Measurements from ENCODE around the gene PADI1. TPM values are rescaled to one million over a fixed set of nuclear protein-coding genes. Genes with fewer than 3 reads are reported as not detected.

Gene PADI1
- polyA plus RNA-seq, 4 donors, result 0.01 to 0.27 (median 0.10) TPM; not detected in 1

DNA sequence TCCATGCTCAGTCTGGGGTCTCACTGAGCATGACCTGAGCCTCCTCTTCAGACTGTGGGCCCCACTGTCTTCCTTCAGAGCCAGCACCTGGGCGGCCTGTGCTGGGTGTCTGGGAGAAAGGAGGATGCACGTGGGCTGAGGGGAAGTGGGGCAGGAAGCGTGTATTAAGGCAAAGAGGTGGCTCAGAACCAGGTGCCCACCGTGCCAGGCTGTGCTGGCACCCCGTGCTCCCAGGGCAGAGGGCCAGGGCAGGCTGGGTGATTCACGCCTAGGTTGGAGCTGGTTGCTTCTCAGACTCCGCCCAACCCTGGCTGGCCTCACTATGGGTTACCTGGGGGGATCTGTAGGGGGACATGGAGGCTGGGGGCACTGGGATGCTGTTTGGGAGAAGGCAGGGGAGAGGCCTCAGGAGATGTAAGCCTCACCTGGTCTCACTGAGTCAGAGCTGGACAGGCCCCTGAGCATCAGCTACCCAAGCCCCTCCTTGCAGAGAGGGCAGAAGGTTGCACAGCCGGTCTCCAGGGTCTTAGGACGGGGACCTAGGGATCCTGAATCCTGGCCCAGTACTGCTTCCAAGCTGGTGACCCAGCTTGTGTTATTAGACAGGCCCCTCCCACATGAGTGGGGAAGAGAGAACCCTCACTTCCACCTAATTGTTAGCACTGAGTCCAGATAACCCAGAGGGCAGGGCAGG, 18.6 kb upstream of the PADI1 start:
- Histone ChIP-seq H3K27me3 (ENCODE audit: control insufficient read depth in 3 of 3, insufficient read depth in 3 of 3, low read length in 3 of 3) (no peaks in the 10 kb centered on the region), H3K36me3 (ENCODE audit: control insufficient read depth in 3 of 3, insufficient read depth in 2 of 3, low read depth in 1 of 3, low read length in 3 of 3) (no peaks in the 10 kb centered on the region), H3K27ac (ENCODE audit: low read depth in 1 of 3, low read length in 2 of 3) (no peak overlapping the region), H3K4me1 (ENCODE audit: control insufficient read depth in 3 of 3, insufficient read depth in 2 of 3, low read depth in 1 of 3, low read length in 2 of 3) (no peaks in the 10 kb centered on the region), H3K4me3 (ENCODE audit: low read depth in 1 of 3, low read length in 3 of 3) (no peak overlapping the region), H3K9me3 (ENCODE audit: control insufficient read depth in 2 of 2, insufficient read depth in 1 of 2, low read depth in 1 of 2, low read length in 1 of 2) (no peaks in the 10 kb centered on the region)
- 47 to 62% (median 59%) methylated on average over 6 to 9 of the region's 9 CpGs for WGBS, 3 donors
- FAIRE-seq (no peak), DNase-seq (no peak)

DNA sequence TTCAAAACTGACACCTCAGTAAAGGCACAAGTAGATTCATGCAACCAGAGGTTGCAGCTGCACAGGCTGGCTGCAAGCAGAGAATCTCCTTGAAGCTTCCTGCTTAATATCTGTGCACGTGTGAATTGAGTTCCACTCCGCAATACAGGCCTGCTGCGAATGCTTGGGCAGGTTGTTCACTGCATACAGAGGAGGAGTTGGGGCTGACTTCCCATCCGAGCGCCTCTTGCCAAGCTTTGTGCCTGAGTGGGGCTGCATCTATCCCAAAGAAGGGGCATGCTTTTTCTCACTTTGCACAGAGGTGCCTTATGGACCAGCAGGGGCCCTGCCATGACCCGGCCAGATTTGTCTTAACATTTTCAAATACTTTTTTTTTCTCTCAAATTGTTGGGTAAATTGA, 17.9 kb upstream of the PADI1 start:
- Histone ChIP-seq H3K4me1 (ENCODE audit: control insufficient read depth in 3 of 3, insufficient read depth in 2 of 3, low read depth in 1 of 3, low read length in 2 of 3) (no peaks in the 10 kb centered on the region), H3K4me3 (ENCODE audit: low read depth in 1 of 3, low read length in 3 of 3) (no peak overlapping the region), H3K36me3 (ENCODE audit: control insufficient read depth in 3 of 3, insufficient read depth in 2 of 3, low read depth in 1 of 3, low read length in 3 of 3) (no peaks in the 10 kb centered on the region), H3K27ac (ENCODE audit: low read depth in 1 of 3, low read length in 2 of 3) (no peak overlapping the region), H3K9me3 (ENCODE audit: control insufficient read depth in 2 of 2, insufficient read depth in 1 of 2, low read depth in 1 of 2, low read length in 1 of 2) (no peaks in the 10 kb centered on the region), H3K27me3 (ENCODE audit: control insufficient read depth in 3 of 3, insufficient read depth in 3 of 3, low read length in 3 of 3) (no peaks in the 10 kb centered on the region)
- no peak for DNase-seq
- 64 to 71% (median 66%) methylated on average over 6 of the region's 6 CpGs for WGBS, 3 donors
- no peak for FAIRE-seq

DNA sequence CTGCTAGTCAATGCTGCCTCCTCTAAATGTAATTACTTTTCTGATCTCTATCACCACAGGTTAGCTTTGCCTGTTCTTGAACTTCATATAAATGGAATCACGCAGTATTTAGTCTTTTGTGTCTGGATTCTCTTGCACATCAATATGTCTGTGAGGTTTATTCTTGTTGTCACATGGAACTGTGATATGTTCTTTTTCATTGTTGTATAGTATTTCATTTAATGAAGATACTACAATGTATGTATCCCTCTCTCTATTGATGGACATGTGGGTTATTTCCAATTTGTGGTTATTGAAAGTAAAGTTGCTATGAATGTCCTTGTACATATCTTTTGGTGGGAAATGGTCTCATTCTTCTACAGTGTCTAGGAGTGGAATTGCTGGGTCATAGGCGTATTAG, 16.7 kb upstream of the PADI1 start:
- FAIRE-seq (no peak), DNase-seq (no peak)
- Histone ChIP-seq H3K9me3 (ENCODE audit: control insufficient read depth in 2 of 2, insufficient read depth in 1 of 2, low read depth in 1 of 2, low read length in 1 of 2) (no peaks in the 10 kb centered on the region), H3K4me1 (ENCODE audit: control insufficient read depth in 3 of 3, insufficient read depth in 2 of 3, low read depth in 1 of 3, low read length in 2 of 3) (no peaks in the 10 kb centered on the region), H3K4me3 (ENCODE audit: low read depth in 1 of 3, low read length in 3 of 3) (no peak overlapping the region), H3K36me3 (ENCODE audit: control insufficient read depth in 3 of 3, insufficient read depth in 2 of 3, low read depth in 1 of 3, low read length in 3 of 3) (no peaks in the 10 kb centered on the region), H3K27ac (ENCODE audit: low read depth in 1 of 3, low read length in 2 of 3) (no peak overlapping the region), H3K27me3 (ENCODE audit: control insufficient read depth in 3 of 3, insufficient read depth in 3 of 3, low read length in 3 of 3) (no peaks in the 10 kb centered on the region)
- 90 to 94% (median 94%) methylated on average over 2 of the region's 2 CpGs for WGBS, 3 donors

DNA sequence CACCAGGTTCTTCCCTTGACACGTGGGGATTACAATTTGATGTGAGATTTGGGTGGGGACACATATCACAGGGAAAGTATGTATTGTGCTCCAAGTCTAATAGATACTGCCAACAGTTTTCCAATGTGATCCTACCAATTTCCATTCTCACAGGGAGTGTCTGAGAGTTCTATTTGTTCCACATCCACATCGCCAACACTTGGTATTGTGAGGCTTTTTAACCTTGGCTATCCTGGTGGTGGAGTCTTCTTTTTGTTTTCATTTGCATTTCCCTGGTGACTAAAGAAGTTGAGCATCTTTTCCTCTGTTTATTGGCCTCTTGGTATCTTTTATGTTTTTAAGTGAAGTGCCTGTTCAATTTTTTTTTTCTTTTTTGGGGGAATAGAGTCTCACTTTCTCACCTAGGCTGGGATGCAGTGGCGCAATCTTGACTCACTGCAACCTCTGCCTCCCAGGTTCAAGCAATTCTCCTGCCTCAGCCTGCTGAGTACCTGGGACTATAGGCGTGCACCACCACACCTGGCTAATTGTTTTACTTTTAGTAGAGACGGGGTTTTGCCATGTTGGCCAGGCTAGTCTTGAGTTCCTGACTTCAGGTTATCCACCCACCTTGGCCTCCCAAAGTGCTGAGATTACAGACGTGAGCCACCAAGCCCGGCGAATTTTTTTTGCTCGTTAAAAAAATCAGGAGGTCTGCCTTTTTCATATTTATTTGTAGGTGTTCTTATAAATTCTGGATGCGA, 15.9 kb upstream of the PADI1 start:
- H3K27ac ChIP-seq (ENCODE audit: low read depth in 1 of 3, low read length in 2 of 3), result no peak overlapping the region
- no peak overlapping the region for H3K4me3 ChIP-seq (ENCODE audit: low read depth in 1 of 3, low read length in 3 of 3)
- H3K36me3 ChIP-seq (ENCODE audit: control insufficient read depth in 3 of 3, insufficient read depth in 2 of 3, low read depth in 1 of 3, low read length in 3 of 3), result no peaks in the 10 kb centered on the region
- DNase-seq (no peak), FAIRE-seq (no peak)
- no peaks in the 10 kb centered on the region for H3K9me3 ChIP-seq (ENCODE audit: control insufficient read depth in 2 of 2, insufficient read depth in 1 of 2, low read depth in 1 of 2, low read length in 1 of 2)
- H3K4me1 ChIP-seq (ENCODE audit: control insufficient read depth in 3 of 3, insufficient read depth in 2 of 3, low read depth in 1 of 3, low read length in 2 of 3), result no peaks in the 10 kb centered on the region
- 85 to 94% (median 94%) methylated on average over 10 of the region's 10 CpGs for WGBS, 3 donors
- no peaks in the 10 kb centered on the region for H3K27me3 ChIP-seq (ENCODE audit: control insufficient read depth in 3 of 3, insufficient read depth in 3 of 3, low read length in 3 of 3)

DNA sequence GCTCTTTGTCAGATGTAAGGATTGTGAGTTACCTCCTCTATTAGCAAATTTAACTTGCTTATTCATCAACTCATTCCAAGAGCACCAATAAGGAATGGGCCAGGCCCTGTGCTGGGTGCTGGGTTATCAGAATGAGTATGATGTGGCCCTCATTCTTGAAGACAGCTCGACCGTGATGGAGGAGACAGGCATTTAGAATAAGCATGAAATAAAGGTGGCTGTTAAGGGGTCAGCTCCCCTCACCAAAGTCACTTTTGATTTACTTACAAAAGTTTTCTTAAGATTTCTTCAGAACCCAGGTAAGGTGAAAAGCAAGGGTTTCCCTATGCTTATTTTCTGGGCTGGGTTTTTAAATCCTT, 15.3 kb upstream of the PADI1 start:
- no peaks in the 10 kb centered on the region for H3K9me3 ChIP-seq (ENCODE audit: control insufficient read depth in 2 of 2, insufficient read depth in 1 of 2, low read depth in 1 of 2, low read length in 1 of 2)
- no peak for FAIRE-seq

DNA sequence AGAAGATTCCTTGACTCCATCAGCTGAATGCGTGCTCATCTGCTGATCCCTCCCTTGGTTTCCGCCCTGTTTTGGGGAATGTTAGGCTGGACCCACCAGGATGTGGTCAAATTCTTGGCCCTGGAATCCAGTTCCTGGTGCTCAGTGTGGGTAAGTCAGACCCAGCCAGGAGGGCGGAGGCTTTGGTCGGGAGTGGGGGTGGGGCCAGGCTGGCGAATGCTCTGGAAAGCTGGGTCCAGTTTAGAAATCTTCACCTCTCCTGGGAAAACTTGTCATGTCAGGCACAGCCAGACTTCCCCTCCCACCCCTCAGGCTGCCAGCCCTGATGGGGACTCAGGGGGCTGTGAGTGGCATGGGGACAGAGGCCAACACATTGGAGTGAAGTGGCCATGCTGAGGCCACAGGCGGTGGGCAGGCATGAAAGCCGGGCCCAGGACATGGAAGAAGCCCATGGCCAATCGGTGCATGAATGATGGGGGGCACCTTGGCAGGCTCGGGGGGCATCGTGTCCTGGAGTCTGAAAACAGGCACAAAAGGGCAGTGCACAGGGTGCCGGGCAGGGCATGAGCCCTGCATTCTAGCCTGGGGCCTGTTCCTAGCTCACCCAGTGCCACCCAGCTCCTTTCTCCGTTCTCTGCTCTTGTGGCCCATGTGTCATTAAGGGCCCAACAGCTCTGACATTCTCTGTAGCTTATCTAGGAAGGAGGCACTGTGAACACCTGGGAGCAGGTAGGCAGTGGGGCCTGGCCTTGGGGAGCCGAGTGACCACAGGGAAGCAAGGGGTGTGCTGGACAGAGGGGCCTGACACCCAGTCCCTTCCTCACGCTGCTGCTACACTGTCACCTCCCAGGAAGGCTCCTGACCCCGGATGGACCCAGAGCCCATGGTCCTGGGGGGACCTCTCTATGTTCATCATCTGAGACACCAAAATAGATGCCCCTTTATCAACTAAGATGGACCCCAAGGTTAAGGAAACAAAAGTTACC, 14.6 kb upstream of the PADI1 start:
- no peaks in the 10 kb centered on the region for H3K4me1 ChIP-seq (ENCODE audit: control insufficient read depth in 3 of 3, insufficient read depth in 2 of 3, low read depth in 1 of 3, low read length in 2 of 3)
- 78 to 87% (median 87%) methylated on average over 15 of the region's 15 CpGs for WGBS, 3 donors
- no peak overlapping the region for H3K4me3 ChIP-seq (ENCODE audit: low read depth in 1 of 3, low read length in 3 of 3)
- H3K27me3 ChIP-seq (ENCODE audit: control insufficient read depth in 3 of 3, insufficient read depth in 3 of 3, low read length in 3 of 3), result no peaks in the 10 kb centered on the region
- FAIRE-seq (no peak), DNase-seq (no peak)
- H3K27ac ChIP-seq (ENCODE audit: low read depth in 1 of 3, low read length in 2 of 3), result no peak overlapping the region
- H3K9me3 ChIP-seq (ENCODE audit: control insufficient read depth in 2 of 2, insufficient read depth in 1 of 2, low read depth in 1 of 2, low read length in 1 of 2), result no peaks in the 10 kb centered on the region
- H3K36me3 ChIP-seq (ENCODE audit: control insufficient read depth in 3 of 3, insufficient read depth in 2 of 3, low read depth in 1 of 3, low read length in 3 of 3), result no peaks in the 10 kb centered on the region

More for the DNA sequence above, 15.3 kb upstream of the PADI1 start:
- H3K27ac ChIP-seq (ENCODE audit: low read depth in 1 of 3, low read length in 2 of 3), result no peak overlapping the region
- no peak for DNase-seq
- H3K36me3 ChIP-seq (ENCODE audit: control insufficient read depth in 3 of 3, insufficient read depth in 2 of 3, low read depth in 1 of 3, low read length in 3 of 3), result no peaks in the 10 kb centered on the region
- no peak overlapping the region for H3K4me3 ChIP-seq (ENCODE audit: low read depth in 1 of 3, low read length in 3 of 3)
- H3K27me3 ChIP-seq (ENCODE audit: control insufficient read depth in 3 of 3, insufficient read depth in 3 of 3, low read length in 3 of 3), result no peaks in the 10 kb centered on the region
- no peaks in the 10 kb centered on the region for H3K4me1 ChIP-seq (ENCODE audit: control insufficient read depth in 3 of 3, insufficient read depth in 2 of 3, low read depth in 1 of 3, low read length in 2 of 3)
- 64 to 84% (median 82%) methylated on average over 2 of the region's 2 CpGs for WGBS, 3 donors

DNA sequence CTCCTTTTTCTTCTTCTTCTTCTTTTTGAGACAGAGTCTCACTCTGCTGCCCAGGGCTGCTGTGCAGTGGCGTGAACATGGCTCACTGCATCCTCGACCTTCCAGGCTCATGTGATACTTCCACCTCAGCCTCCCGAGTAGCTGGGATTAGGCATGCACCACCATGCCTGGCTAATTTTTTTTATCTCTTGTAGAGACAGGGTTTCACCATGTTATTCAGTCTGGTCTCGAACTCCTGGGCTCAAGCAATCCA, 13.0 kb upstream of the PADI1 start:
- Histone ChIP-seq H3K36me3 (ENCODE audit: control insufficient read depth in 3 of 3, insufficient read depth in 2 of 3, low read depth in 1 of 3, low read length in 3 of 3) (no peaks in the 10 kb centered on the region), H3K27me3 (ENCODE audit: control insufficient read depth in 3 of 3, insufficient read depth in 3 of 3, low read length in 3 of 3) (peaks cover 0 to 2% (median 0%) of the 10 kb centered on the region in 3 donors), H3K9me3 (ENCODE audit: control insufficient read depth in 2 of 2, insufficient read depth in 1 of 2, low read depth in 1 of 2, low read length in 1 of 2) (no peaks in the 10 kb centered on the region), H3K4me1 (ENCODE audit: control insufficient read depth in 3 of 3, insufficient read depth in 2 of 3, low read depth in 1 of 3, low read length in 2 of 3) (no peaks in the 10 kb centered on the region), H3K4me3 (ENCODE audit: low read depth in 1 of 3, low read length in 3 of 3) (no peak overlapping the region), H3K27ac (ENCODE audit: low read depth in 1 of 3, low read length in 2 of 3) (no peak overlapping the region)
- DNase-seq (no peak), FAIRE-seq (no peak)
- 71 to 76% (median 71%) methylated on average over 4 of the region's 4 CpGs for WGBS, 3 donors

DNA sequence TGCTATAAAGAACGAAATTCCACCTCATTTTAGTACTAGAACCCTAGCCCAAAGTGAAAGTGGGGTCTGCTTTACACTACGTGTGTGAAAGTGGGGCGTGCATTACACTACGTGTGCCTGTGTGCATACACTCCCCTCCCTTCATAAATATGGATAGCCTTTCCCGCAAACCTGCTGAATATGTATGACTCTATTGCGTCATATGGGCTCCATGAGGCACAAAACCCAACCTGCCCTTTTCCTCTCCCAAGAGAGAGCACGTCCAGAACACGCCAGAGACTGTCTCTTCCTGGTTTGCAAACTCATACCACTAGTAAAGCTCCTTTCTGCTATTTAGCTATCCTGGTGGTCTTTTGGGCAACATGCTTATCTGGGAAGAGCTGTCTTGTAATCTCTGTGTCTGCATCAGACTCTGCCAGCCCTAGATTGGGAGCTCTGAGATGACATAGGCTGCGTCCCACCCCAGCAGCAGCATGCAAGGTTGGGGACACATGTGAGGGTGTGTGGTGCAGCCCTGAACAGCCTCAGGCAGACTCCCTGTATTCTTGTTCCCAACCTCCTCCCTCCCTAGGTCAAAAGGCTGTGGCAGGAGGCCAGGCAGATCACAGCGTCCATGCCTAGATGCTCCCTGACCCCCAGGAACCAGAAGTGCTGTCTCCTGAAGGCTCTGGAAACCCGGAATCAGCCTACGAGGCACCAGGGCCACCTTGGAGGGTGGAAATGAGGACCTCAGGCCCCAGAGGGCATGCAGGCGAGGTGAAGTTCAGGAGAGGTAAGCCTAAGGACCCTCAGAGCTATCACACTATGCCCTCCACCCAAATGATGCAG, 12.3 kb upstream of the PADI1 start:
- H3K27ac ChIP-seq (ENCODE audit: low read depth in 1 of 3, low read length in 2 of 3), result no peak overlapping the region
- no peak for FAIRE-seq

More for the DNA sequence above, 12.3 kb upstream of the PADI1 start:
- no peak for DNase-seq
- Histone ChIP-seq H3K36me3 (ENCODE audit: control insufficient read depth in 3 of 3, insufficient read depth in 2 of 3, low read depth in 1 of 3, low read length in 3 of 3) (no peaks in the 10 kb centered on the region), H3K4me1 (ENCODE audit: control insufficient read depth in 3 of 3, insufficient read depth in 2 of 3, low read depth in 1 of 3, low read length in 2 of 3) (no peaks in the 10 kb centered on the region), H3K4me3 (ENCODE audit: low read depth in 1 of 3, low read length in 3 of 3) (no peak overlapping the region), H3K27me3 (ENCODE audit: control insufficient read depth in 3 of 3, insufficient read depth in 3 of 3, low read length in 3 of 3) (peaks cover 0 to 2% (median 0%) of the 10 kb centered on the region in 3 donors), H3K9me3 (ENCODE audit: control insufficient read depth in 2 of 2, insufficient read depth in 1 of 2, low read depth in 1 of 2, low read length in 1 of 2) (no peaks in the 10 kb centered on the region)
- WGBS, 3 donors, result 67 to 76% (median 69%) methylated on average over 13 of the region's 13 CpGs

All from small intestine (tissue), 7 donors.